SU-DHL-6 (cell line): Measurements from ENCODE around the gene HHAT.

Experiments used
- H2AFZ ChIP-seq: fragments of 200-600 bp; sonication (generic); 2 replicates; pipeline ENCODE4 v1.6.1; 2014; ENCODE audit warnings: low read depth, mild to moderate bottlenecking, moderate library complexity, mixed read lengths, antibody characterized with exemption, low read length; ENCODE audit not compliant: severe bottlenecking
- H3F3A ChIP-seq: fragments of 200-600 bp; shearing (Covaris generic); 2 replicates; pipeline ENCODE4 v1.6.0; 2016; ENCODE audit warnings: antibody characterized with exemption, mild to moderate bottlenecking; ENCODE audit not compliant: insufficient read depth
- H3K27ac ChIP-seq: fragments of 200-600 bp; sonication (generic); 2 replicates; pipeline ENCODE4 v1.5.1; 2016; ENCODE audit warnings: low read depth, mild to moderate bottlenecking, low read length, moderate library complexity, mixed read lengths
- H3K27me3 ChIP-seq: fragments of 200-600 bp; sonication (generic), shearing (Covaris generic); 2 replicates; pipeline ENCODE4 v1.6.0; 2014; ENCODE audit warnings: mild to moderate bottlenecking, low read length
- H3K36me3 ChIP-seq: fragments of 200-600 bp; sonication (generic); 2 replicates; pipeline ENCODE4 v1.6.1; 2014; ENCODE audit warnings: mild to moderate bottlenecking, low read length, mixed read lengths
- H3K4me2 ChIP-seq: fragments of 300-600, 200-600 bp; shearing (Covaris generic), sonication (generic); 2 replicates; pipeline ENCODE4 v1.6.0; 2014; ENCODE audit warnings: low read length, low read depth, mild to moderate bottlenecking; ENCODE audit not compliant: poor library complexity, severe bottlenecking
- H3K4me3 ChIP-seq: fragments of 200-600 bp; sonication (generic); 2 replicates; pipeline ENCODE4 v1.5.1; 2014; ENCODE audit warnings: antibody characterized with exemption, low read length, mild to moderate bottlenecking, mixed read lengths; ENCODE audit not compliant: insufficient read depth, poor library complexity, severe bottlenecking
- H3K79me2 ChIP-seq: fragments of 200-600 bp; sonication (generic); 2 replicates; pipeline ENCODE4 v1.6.1; 2014; ENCODE audit warnings: mild to moderate bottlenecking, low read length, moderate library complexity; ENCODE audit not compliant: insufficient read depth
- H3K9ac ChIP-seq: fragments of 200-600 bp; sonication (generic); 2 replicates; pipeline ENCODE4 v1.7.0; 2014; ENCODE audit warnings: mild to moderate bottlenecking, low read length
- H3K9me2 ChIP-seq: fragments of 200-600 bp; sonication (generic); replicated peaks from 2 replicates; pipeline ENCODE4 v1.6.1; 2014; ENCODE audit warnings: low read length; ENCODE audit not compliant: insufficient read depth
- H3K9me3 ChIP-seq: fragments of 200-600 bp; sonication (generic); 2 replicates; pipeline ENCODE4 v1.6.1; 2014; ENCODE audit warnings: low read length, mixed read lengths; ENCODE audit not compliant: insufficient read depth
- H4K20me1 ChIP-seq: fragments of 200-600 bp; sonication (generic); 2 replicates; pipeline ENCODE4 v1.6.1; 2014; ENCODE audit warnings: low read depth, mild to moderate bottlenecking, antibody characterized with exemption, low read length, moderate library complexity, mixed read lengths
- CTCF ChIP-seq: fragments of 200-600 bp; sonication (generic); IDR thresholded peaks from one replicate; pipeline ENCODE4 v1.5.1; 2017; ENCODE audit warnings: antibody characterized with exemption, mild to moderate bottlenecking, low read length, moderate library complexity; ENCODE audit not compliant: insufficient read depth, poor library complexity, severe bottlenecking
- EZH2phosphoT487 ChIP-seq: fragments of 200-600 bp; sonication (generic), shearing (Covaris generic); conservative IDR thresholded peaks from 2 replicates; pipeline ENCODE4 v1.6.1; 2018; ENCODE audit warnings: mild to moderate bottlenecking, antibody characterized with exemption, low read length, moderate library complexity, mixed read lengths

HHAT gene

GRCh38 chr1:210292231-210292871, 36.4 kb upstream of the HHAT start:
- Histone ChIP-seq H3F3A (no peaks in the 10 kb centered on the region), H4K20me1 (no peaks in the 10 kb centered on the region), H3K79me2 (no peaks in the 10 kb centered on the region), H3K9ac (no peak overlapping the region), H3K4me2 (no peak overlapping the region), H3K9me2 (no peaks in the 10 kb centered on the region), H3K36me3 (no peaks in the 10 kb centered on the region), H3K9me3 (no peaks in the 10 kb centered on the region), H2AFZ (no peak overlapping the region), H3K27ac (no peak overlapping the region), H3K27me3 (no peaks in the 10 kb centered on the region), H3K4me3 (no peak overlapping the region)
- TF ChIP-seq CTCF (no peak), EZH2phosphoT487 (no peak)

GRCh38 chr1:210293171-210293607, 35.5 kb upstream of the HHAT start:
- no peaks in the 10 kb centered on the region for H4K20me1 ChIP-seq
- H3K36me3 ChIP-seq, result no peaks in the 10 kb centered on the region
- H3K9ac ChIP-seq, result no peak overlapping the region
- no peaks in the 10 kb centered on the region for H3F3A ChIP-seq
- no peak overlapping the region for H2AFZ ChIP-seq
- H3K4me3 ChIP-seq, result no peak overlapping the region
- no peaks in the 10 kb centered on the region for H3K9me2 ChIP-seq
- no peaks in the 10 kb centered on the region for H3K79me2 ChIP-seq
- no peaks in the 10 kb centered on the region for H3K27me3 ChIP-seq
- no peaks in the 10 kb centered on the region for H3K9me3 ChIP-seq
- H3K4me2 ChIP-seq, result no peak overlapping the region
- no peak for TF ChIP-seq EZH2phosphoT487
- TF ChIP-seq CTCF, result no peak
- no peak overlapping the region for H3K27ac ChIP-seq

GRCh38 chr1:210294999-210295745, 33.5 kb upstream of the HHAT start:
- Histone ChIP-seq H3K27me3 (no peaks in the 10 kb centered on the region), H3K9me2 (no peaks in the 10 kb centered on the region), H2AFZ (no peak overlapping the region), H3K4me3 (no peak overlapping the region), H3K4me2 (no peak overlapping the region), H3F3A (no peaks in the 10 kb centered on the region), H3K79me2 (no peaks in the 10 kb centered on the region), H3K36me3 (no peaks in the 10 kb centered on the region), H4K20me1 (no peaks in the 10 kb centered on the region), H3K9me3 (no peaks in the 10 kb centered on the region), H3K27ac (no peak overlapping the region), H3K9ac (no peak overlapping the region)
- TF ChIP-seq CTCF, result no peak
- TF ChIP-seq EZH2phosphoT487, result no peak
